Colonic mucosa (tissue), 4 donors: ENCODE measurements around the gene IL11. TPM values are rescaled to one million over a fixed set of nuclear protein-coding genes. Genes with fewer than 3 reads are reported as not detected.
A peak's percentile ranks its signal among the peaks of the same experiment; 100 is the strongest.

ENCODE experiments used
- DNase-seq: peaks from one replicate; pipeline ENCODE4 v3.0.0-alpha.2; 2020
- H3K27ac ChIP-seq: fragments of 200-600 bp; one replicate; pipeline ENCODE4 v1.8.0; 2021
- H3K27me3 ChIP-seq: fragments of 200-600 bp; one replicate; pipeline ENCODE4 v1.8.0; 2021
- H3K36me3 ChIP-seq: fragments of 200-600 bp; one replicate; pipeline ENCODE4 v1.8.0; 2021
- H3K4me1 ChIP-seq: fragments of 200-600 bp; one replicate; pipeline ENCODE4 v1.8.0; 2021; ENCODE audit warnings: mild to moderate bottlenecking
- H3K4me3 ChIP-seq: fragments of 200-600 bp; one replicate; pipeline ENCODE4 v1.8.0; 2021
- H3K9ac ChIP-seq, 2 donors: one replicate each; pipeline ENCODE4 v1.7.0; 2013; ENCODE audit warnings: control low read depth in 2 of 2, low read depth in 2 of 2, low read length in 2 of 2
- H3K9me3 ChIP-seq: fragments of 200-600 bp; one replicate; pipeline ENCODE4 v1.8.0; 2021
- intact Hi-C: fragments of 100-400 bp; cut with DNase I; formaldehyde crosslinking; loops from one replicate; pipeline ENCODE4 v1.14.1; 2022
- total RNA-seq, 2 donors: library from RNA; stranded (reverse); fragmentation: NEBNext Ultra II Directional in 1 of 2; extraction: Animal tissue kit (Norgen Biotek cat#: 25700) in 1 of 2; gene quantifications; one replicate each; pipeline ENCODE4 v1.2.1, GENCODE V29; 2021
- TF ChIP-seq, protein P1 (sequence below): fragments of 200-600 bp; IDR thresholded peaks from one replicate; pipeline ENCODE4 v1.8.0; 2022; ENCODE audit warnings: antibody characterized with exemption, mild to moderate bottlenecking
- donor health status: healthy.
- donor health status: DM: no; HTN: no; CAD: no.
- donor health status: DM: no; HTN: no; CAD: no.

Gene IL11
- total RNA-seq, 2 donors from 2014 or later: 0.64 TPM; not detected in 1

DNA sequence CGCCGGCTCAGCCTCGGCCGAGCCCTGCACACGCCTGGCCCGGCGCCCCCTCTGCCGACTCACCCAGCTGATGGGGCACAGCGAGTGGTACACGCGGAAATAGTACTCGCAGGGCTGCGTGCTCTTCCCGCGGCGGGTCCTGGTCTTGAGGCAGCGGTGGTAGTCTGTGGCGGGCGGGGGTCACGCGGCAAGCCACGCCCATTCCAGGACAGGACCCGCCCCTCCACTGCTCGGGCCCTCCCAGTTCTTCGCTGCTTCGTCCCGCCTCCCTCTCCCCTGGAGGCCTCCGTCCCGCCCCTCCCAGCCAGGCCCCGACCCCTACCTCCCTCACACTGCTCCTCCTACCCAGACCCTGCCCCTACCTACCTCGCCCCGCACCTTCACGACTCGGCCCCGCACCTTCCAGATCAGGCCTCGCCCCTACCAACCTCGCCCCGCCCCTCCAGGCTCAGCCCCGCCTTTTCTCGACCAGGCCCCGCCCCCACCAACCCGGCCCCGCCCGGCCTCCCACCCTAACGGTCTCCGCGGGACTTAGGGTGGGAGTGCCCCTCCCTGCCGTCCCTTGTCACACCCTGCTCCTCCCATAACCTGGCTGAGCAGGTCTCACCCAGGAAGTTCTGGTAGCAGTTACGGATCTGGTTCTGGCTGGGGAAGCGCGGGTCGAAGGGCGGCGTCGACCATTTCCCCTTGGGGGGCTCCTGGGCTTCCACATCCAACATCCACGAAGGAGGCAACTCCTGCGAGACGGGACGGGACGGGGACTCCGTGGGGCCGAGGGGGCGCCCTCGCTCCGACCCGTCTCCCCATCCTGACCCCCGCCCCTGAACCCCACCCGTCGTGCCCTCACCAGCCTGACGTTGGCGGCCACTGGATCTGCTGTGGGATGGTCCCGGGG is 16.2 kb downstream of the IL11 start:
- Histone ChIP-seq H3K9ac (peak overlapping the region; percentile 55 to 83), H3K4me3 (peak overlapping the region; percentile 40), H3K27me3 (peaks cover 18% of the 10 kb centered on the region), H3K4me1 (peaks cover 5% of the 10 kb centered on the region), H3K27ac (no peak overlapping the region), H3K36me3 (no peaks in the 10 kb centered on the region), H3K9me3 (no peaks in the 10 kb centered on the region)
- DNase-seq: peak; percentile 84
- TF ChIP-seq, protein P1, sequence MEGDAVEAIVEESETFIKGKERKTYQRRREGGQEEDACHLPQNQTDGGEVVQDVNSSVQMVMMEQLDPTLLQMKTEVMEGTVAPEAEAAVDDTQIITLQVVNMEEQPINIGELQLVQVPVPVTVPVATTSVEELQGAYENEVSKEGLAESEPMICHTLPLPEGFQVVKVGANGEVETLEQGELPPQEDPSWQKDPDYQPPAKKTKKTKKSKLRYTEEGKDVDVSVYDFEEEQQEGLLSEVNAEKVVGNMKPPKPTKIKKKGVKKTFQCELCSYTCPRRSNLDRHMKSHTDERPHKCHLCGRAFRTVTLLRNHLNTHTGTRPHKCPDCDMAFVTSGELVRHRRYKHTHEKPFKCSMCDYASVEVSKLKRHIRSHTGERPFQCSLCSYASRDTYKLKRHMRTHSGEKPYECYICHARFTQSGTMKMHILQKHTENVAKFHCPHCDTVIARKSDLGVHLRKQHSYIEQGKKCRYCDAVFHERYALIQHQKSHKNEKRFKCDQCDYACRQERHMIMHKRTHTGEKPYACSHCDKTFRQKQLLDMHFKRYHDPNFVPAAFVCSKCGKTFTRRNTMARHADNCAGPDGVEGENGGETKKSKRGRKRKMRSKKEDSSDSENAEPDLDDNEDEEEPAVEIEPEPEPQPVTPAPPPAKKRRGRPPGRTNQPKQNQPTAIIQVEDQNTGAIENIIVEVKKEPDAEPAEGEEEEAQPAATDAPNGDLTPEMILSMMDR: no peak
- intact Hi-C loops: no loop called here

DNA sequence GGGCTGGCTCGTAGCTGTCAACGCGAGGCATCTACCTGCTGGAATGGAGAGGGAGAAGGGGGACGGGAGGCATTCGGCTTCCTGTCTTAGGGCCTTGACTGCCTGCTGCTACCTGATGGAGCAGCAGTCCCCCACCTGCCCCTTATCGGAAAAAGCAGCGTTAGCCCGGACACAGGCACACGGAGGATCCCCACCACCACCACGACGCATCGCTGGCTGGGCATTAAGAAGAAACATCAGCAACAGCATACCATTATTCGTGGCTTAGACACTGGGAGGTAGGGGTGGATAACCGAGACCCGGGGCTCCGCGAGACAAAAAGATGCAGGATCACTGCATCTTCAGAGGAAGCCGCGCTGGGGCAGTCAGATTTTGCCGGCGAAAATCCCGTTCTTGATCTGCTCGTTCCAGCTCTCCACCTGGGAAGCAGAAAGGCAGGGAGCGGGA is 16.9 kb downstream of the IL11 start:
- peaks cover 18% of the 10 kb centered on the region for H3K27me3 ChIP-seq
- TF ChIP-seq, protein P1: no peak
- H3K9ac ChIP-seq: peak overlapping the region; percentile 55 to 83
- DNase-seq: no peak
- H3K27ac ChIP-seq: no peak overlapping the region
- H3K36me3 ChIP-seq: no peaks in the 10 kb centered on the region
- H3K4me1 ChIP-seq: peaks cover 5% of the 10 kb centered on the region
- no peaks in the 10 kb centered on the region for H3K9me3 ChIP-seq
- H3K4me3 ChIP-seq: peak overlapping the region; percentile 40
- intact Hi-C loops: no loop called here

DNA sequence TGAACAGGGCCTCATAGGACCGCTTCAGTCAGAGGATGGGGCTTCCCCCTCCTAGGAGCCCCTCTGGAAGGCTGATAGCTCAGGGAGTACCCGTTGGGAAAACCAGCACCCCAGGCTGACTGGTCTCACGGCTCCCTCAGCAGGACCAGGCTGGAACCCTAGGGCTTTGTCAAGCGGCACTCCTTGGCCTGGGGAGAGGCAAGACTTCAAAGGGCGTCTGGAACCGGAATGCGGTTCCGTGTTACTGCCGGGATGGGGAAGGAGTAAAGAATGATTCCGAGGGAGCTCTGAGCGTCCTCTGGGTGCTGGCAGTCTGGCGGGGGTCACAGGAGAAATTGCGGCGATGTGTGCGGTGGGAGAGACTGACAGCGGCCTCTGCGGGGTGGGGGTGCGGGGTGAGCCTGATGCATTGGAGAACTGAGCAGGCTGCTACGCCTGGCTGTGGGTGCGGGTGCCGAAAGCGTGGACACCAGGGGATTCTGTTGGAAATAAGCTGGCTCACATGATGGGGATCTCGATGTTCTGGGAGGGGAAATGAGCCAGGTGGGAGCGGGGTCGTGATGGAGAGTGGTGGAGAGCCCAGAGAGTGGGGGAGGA is 17.6 kb downstream of the IL11 start:
- Histone ChIP-seq H3K36me3 (no peaks in the 10 kb centered on the region), H3K9me3 (no peaks in the 10 kb centered on the region), H3K4me3 (no peak overlapping the region), H3K4me1 (peaks cover 5% of the 10 kb centered on the region), H3K9ac (peak overlapping the region in 1 of 2 donors; percentile 55), H3K27ac (no peak overlapping the region), H3K27me3 (peaks cover 18% of the 10 kb centered on the region)
- TF ChIP-seq, protein P1: no peak
- intact Hi-C loops: no loop called here
- no peak for DNase-seq

DNA sequence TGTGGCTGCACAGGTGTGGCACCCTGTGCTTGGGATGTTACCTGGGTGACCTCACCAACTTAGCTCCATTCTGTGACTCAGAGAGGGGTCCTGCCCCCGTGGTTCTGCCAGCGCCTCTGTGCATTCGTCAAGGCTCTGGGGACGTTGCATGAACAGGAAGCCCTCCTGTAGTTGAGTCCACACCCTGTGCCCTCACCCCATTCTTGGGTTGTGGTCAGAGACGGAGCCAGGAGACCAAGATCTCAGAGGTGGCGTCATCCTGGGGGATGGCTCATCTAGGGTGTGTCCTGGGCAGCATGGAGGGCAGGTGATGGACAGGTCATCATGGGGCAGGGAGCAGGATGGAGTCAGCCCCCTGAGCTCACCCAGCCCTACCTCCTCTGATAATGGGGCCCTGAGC is 18.2 kb downstream of the IL11 start:
- peaks cover 5% of the 10 kb centered on the region for H3K4me1 ChIP-seq
- no peak overlapping the region for H3K4me3 ChIP-seq
- H3K27me3 ChIP-seq: peaks cover 18% of the 10 kb centered on the region
- no peak for DNase-seq
- intact Hi-C loops: no loop called here
- H3K9ac ChIP-seq: no peak overlapping the region
- no peak overlapping the region for H3K27ac ChIP-seq
- TF ChIP-seq, protein P1: no peak
- H3K9me3 ChIP-seq: no peaks in the 10 kb centered on the region
- no peaks in the 10 kb centered on the region for H3K36me3 ChIP-seq

DNA sequence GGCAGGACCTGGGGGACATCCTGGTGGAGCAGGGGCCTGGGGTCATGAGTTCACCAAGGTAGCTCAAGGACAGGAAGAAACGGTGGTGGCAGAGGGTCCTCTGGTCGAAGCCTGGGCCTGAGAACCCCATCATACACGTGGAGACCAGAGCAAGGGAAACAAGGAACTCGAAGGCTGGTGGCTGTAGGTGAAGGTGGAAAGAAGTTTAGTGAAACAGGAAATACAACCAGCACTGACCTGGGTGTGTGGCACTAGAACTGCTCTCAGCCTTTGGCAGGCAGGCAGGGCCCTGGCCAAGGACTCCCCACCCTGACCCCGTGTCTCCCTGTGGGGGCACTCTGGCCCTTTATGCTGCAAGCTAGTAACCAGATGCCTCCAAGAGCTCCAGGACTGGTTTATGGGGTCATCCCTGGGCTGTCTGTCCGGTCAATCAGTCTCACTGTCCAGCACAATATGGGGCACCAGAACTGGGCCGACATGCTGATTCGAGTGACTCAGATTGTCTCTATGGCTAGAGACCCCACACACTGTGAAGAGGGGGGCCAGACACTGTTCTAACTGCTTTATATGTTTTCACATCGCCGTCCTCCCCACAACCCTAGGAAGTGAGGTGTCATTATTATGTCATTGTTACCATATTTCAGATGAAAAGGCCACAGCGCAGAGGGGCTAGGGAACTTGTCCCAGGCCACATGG is 19.5 kb downstream of the IL11 start:
- peak; percentile 36 for DNase-seq
- no peak overlapping the region for H3K27ac ChIP-seq
- peaks cover 18% of the 10 kb centered on the region for H3K27me3 ChIP-seq
- no peaks in the 10 kb centered on the region for H3K9me3 ChIP-seq
- intact Hi-C loops: no loop called here
- TF ChIP-seq, protein P1: no peak
- no peak overlapping the region for H3K4me3 ChIP-seq
- peaks cover 5% of the 10 kb centered on the region for H3K4me1 ChIP-seq
- H3K9ac ChIP-seq: peak overlapping the region in 1 of 2 donors; percentile 53
- no peaks in the 10 kb centered on the region for H3K36me3 ChIP-seq
